Activated CD8-positive, alpha-beta memory T cell treated with anti-CD3 and anti-CD28 coated beads for 4 hours (primary cell): ENCODE data around the gene KRT85.
"Not testable (repeated sequence)": the region's sequence is repeated elsewhere in the genome, so short reads cannot be mapped to it uniquely, and the experiment has no call there.

ENCODE experiments used
- DNase-seq, 2 donors: peaks; one replicate each; pipeline ENCODE4 v3.0.0-alpha.2; 2020; ENCODE audit warnings: low read depth in 2 of 2

KRT85 gene

DNA sequence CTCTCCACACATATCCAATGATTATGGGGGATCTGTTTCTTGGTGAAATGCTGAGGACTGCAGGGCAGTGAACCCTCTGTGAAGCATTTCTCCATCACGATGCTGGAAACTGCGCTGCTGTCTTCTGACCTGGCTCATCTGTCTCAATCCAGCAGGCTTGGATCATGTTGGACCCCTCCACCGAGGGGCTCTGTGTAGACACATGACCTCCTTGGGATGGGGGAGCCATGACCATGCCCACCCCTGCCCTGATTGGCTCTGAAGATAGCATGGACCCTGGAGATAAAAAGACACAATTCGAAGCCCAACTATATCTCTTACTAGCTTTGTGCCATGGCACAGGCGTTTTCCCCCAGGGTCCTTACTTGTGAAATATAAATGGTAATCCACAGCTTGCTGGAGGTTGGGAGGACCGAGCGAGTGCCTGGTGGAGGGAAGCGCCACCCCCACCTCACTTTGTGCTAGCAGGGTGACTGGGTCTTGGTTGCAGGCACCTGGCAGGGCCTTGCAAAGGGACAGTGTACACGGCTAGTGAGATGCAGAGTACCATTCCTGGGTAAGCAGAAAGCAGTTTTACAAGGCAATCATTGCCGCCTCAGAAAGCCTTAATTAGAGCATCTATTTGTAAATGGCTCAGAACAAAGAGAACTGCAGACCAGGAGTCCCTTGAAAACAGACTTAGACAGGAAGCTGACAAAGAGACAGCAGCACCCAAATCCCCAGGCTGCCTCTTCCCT is 43.7 kb downstream of the KRT85 start:
- DNase-seq = no peak

DNA sequence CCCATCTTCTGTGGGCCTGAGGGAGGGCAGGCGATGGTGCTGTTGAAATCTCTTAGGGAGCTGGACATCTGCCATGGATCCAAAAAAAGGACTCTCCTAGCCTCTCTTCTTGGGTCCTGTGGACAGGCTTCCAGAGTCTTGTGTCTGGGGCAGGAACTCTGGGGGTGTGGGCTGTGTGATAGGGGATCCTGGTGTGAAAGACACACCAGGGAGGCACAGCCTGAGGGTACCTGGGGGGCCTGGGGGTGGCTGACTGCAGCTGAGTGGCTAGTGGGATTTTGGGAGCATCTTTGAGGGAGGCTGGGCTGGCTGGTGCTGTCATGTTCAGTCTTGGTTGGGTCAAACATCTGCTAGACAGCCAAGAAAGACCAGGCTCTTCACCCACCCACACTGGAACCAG is 44.3 kb downstream of the KRT85 start:
- DNase-seq = no peak

DNA sequence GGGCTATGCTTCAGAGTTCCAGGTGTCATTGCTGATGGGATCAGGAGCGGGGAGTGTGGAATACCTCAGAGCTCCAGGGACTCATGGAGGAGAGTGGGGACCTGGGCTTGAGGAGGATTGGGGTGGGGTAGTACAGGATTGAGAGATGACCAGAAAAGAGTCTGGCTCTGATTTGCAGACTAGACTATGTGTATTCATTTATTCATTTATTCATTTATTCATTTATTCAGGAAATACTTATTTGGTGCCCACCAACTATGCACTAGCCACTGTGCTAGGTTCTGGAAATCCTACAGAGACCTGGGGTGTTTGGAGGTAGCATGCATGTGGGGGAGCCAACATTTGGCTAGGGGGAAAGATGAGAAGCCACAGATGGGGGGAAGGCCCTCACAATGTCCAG is 45.2 kb downstream of the KRT85 start:
- no peak for DNase-seq

DNA sequence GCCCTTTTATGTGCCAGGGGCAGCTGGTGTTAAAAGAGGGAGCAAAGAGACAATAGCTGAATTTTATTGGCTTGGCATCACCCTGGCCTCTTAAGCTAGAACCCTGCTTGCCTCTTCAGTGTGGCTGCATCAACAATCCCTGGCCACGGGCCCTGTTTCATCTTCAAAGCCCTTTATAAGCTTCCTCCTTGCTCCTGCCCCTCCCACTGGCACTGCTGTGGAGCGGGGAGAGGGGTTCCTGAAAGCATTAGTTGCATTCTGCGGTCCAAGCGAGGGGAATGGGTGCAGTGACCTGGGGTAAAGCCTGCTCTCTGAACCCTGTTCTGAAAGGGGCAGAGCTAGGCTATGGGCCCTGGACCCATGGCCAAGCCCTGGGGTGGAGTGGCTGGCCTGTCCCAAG is 45.9 kb downstream of the KRT85 start:
- DNase-seq = no peak

DNA sequence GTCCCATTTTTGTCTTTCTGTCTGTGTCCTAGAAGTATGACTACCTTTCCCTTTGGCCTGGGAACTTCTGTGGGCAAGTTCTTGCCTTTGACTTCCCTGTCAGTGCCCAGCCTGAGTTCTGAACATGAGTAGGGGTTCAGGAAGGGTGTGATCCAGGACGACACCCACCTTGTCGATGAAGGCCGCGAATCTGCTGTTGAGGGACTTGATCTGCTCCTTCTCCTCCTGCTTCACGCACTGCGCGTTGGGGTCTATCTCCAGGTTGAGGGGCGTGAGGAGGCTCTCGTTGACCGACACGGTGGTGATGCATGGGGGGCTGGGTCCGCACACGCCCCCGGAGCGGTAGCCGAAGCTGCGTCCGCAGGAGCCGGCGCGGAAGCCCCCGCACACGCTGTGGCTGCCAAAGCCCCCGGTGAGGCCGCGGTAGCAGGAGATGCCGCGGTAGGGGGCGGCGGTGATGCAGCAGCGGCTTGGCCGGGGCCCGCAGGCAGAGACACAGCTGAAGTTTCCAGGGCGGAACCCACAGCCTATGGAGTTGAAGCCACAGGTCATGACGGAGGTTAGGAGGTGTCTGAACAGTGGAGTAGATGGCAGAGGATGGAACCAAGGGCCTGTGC is 46.4 kb downstream of the KRT85 start, which contains the start of gene KRT83:
Gene KRT83, minus strand, starts transcription at position 615 of the 617 bp plus-strand sequence. Its CDS starts 63 bp downstream, at position 552.
- no peak for DNase-seq

DNA sequence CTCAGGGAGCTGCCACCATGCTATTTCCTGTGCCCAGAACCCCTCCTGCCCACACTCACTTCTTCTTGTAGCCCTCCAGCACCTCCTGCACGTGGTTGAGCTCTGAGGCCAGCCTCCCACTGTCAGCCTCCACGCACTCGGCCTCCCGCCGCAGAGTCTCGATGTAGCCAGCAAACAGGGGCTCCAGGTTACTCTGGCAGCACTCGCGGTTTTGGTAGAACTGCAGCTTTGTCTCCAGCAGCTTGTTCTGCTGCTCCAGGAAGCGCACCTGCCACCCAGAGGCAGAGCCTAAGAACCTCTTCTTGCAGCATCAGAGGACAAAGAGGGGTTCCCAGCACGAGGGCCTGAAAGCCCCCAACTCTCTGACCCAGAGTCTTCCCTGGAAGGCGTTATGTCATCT is 48.2 kb downstream of the KRT85 start:
- no peak for DNase-seq

DNA sequence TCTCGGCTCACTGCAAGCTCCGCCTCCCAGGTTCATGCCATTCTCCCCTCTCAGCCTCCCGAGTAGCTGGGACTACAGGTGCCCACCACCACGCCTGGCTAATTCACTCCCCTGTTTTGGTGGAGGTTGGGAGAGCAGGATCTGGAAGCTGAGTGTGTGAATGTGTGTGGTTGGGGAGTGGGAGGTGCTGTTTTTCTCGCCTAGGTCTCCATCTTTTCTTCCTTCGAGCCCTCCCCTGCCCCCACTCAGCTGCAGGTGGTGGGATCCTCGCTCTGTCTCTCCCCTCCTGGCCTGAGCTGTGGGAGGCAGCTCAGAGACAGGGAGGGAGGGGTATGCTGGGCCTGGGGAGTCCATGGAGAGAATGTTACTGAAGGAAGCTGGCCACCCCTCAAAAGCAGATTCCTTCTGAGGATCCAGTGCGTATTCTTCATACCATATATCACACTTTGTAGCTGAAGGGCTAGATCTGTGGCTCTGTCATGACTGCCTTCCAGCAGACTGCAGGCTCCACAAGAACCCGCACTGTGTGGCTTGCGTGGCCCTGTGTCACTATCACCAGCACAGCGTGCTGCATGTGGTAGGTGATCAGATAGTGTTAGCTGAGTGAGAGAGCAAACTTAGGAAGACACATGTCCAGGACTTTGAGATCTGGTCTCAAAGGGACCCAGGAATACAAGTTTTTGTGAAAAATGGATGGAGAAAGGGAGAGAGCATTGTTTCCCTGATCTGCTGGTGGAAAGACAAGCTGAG is 48.9 kb downstream of the KRT85 start:
- DNase-seq = no peak

DNA sequence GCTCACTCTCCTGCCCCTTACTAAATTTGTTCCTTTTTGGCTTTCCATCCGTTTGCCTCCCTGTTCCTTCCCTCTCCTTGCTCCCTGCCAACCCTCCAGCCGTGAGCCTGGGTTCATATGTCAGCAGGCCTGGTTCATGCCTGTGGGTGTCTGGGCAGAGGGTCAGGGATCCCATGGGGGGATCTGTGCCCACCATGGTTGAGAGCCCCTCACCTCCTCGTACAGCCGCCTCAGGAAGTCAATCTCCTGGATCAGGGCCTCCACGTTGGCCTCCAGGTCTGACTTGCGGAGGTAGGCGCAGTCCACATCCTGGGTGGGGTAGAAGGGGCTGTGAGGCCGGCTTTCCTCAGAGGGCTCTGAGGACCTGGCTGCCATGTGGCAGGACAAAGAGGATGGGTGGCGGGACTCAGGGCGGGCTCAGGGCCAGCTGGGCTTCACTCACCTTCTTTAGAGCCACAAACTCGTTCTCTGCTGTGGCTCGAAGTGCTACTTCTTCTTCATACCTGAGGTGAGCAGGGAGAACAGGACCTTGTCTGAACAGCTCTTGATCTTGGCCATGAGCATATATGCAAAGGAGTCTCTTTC is 49.7 kb downstream of the KRT85 start:
- no peak for DNase-seq

DNA sequence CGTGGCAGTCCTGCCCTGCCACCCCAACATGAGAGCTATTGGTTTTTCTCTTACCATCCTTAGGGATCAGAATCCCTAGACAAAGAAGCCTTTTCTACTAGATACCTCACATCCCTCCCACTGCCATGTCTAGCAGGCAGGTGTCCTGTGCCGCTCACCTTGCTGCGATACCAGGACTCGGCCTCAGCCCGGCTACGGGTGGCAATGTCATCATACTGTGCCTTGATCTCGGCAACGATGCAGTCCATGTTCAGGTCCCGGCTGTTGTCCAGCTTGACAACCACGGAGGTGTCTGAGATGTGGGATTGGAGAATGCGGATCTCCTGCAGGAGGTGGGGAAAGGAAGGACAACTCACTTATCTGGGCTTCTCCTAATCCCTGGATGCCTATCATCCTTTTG is 50.6 kb downstream of the KRT85 start:
- DNase-seq = no peak

DNA sequence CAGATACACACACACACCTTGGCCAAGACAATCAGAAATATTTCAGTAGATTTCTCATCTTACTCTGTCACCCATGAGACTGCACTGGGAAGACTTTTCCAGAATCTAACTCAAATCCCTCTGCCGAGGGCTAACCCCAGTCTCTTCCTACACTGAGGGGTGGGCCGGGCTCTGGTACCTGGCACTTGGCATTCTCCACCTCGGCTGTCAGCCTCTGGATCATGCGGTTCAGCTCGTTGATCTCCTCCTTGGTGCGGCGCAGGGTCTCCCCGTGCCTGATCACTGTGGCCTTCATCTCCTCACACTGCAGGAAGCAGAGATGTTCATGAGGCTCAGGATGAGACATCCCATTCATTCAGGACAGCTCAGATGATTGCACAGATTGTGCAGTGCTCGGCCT is 51.0 kb downstream of the KRT85 start:
- DNase-seq = no peak

DNA sequence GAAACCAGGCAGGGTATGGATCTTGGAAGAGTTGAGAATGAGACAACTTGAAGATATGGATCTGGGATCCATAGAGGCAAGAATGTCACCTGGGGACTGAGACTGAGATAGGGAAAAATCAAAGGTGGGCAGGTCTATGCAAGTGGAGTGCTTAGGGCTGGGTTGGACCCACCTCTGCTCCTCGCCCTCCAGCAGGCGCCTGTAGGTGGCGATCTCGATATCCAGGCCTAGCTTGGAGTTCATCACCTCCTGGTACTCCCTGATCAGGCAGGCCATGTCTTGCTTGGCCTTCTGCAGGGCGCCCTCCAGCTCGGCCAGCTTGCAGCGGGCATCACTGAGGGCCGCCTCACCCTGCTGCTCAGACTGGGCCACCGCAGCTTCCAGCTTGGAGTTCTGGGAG is 51.6 kb downstream of the KRT85 start:
- DNase-seq = not testable (repeated sequence)

DNA sequence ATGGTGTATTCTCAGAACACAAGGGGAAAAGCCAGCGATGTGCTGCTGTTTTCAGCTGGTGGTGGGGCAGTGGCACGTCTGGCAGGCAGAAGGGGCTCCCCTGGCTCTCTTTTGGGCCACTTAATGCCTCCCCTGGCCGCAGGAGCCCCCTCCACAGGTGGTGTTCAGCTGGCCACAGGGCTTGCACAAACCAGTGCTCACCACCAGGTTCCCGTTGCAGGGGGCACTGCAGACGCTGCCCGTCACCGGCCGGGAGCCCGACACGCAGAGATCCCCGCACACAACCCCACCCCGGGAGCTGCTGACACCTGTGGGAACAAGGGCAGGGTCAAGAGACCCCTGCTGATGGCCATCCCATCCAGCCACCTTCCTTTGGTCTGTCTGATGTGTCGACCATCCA is 52.8 kb downstream of the KRT85 start:
- DNase-seq = no peak

DNA sequence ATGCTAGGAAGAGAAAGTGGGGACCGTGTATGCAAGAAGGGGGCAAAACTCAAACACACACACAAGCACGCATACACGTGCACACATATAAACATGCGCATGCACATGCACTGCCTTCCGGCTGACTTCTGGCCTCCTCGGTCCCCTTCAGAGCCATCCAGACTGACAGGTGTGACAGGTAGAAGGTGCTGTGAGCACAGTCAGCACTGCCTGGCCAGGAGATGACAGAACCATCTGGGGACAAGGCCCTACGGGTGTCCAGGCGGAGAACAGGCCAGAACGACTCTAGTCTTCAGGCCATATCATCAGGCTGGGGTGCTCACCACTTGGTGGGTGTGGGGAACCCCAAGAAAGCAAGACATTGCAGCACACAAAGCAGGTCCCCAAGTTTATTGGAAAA is 53.4 kb downstream of the KRT85 start:
- DNase-seq = no peak

DNA sequence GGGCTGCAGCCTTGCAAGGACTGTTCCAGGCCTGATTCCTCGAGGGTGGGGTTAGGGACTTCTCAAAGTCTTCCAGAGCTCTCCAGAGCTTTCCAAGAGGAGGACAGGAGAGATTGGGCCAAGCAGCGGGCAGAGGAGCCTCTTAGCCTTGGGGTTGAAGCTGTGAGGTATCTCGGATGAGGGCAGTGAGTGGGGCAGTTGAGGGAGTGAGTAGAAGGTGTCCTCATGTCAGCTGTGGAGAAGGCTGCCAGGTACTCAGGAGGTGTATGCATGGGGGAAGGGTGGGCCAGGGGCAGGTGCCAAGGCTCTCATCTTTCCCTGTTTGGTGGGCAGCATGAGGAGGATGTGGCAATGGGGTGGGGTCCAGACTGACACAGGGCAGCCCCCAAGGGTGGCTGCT is 53.8 kb downstream of the KRT85 start:
- DNase-seq = no peak

DNA sequence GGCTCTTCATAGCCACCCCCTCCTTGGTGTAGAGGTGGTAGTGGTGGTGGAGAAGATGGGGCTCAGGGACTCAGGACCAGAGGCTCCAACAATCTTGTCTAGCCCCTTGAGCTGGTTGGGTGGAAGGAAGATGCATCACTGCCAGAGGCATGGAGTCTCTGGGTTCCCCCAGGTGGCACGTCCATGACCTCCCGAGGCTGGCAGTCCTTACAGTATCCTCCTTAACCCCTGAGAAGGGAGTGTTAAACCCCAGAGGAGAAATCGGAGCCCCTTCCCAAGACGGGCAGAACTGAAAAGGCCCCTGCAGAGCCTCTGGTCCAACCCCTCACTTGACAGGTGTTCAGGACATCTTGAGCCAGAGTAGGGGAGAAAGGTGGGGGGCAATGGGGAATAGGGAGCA is 55.2 kb downstream of the KRT85 start:
- no peak for DNase-seq

DNA sequence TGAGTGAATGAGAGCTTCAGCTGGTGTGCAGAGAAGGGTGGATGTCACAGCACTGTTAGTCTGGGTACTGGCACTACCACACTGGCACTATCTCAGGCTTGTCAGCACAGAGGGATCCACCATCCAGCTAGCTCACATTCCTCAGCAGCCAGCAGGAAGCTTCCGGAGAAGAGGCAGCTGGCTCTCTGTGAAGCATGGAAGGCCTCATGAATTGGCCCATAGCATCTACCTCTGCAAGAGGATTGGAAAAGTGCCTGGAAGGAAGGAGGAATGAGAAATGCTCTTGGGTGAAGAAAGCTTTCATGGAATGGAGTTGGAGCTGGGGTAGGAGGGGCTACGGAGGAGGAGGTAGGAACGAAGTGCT is 56.0 kb downstream of the KRT85 start:
- no peak for DNase-seq

DNA sequence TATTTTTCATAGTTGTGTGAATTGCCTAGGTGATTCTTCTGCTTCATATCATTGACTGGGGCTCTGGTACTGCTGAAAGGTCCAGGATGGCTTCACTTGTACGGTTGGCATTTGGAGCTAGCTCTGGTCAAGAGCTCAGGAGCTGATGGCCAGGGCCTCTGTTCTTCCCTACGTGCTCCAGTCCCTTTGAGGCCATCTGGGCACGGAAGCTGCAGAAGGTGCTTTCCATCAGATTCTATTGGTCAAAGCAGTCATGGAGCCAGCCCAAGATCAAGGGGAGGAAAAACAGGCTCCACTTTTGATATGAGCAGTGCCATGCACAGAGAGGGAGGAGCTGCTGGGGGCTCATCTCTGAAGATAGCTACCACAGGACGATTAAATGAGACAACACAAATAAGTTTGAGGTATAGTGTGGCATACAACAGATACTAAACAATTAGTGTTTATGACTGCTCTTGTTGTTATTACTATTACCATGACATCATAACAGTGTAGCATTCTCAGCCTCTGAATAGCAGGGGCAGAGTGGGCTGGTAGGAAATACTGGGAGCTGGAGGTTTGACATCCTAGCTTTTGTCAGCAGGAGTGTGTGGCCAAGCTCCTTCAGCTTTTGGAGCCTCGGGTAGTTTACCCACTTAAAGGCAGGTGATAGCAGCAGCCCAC is 56.5 kb downstream of the KRT85 start:
- no peak for DNase-seq
